Hair follicle dermal papilla cell (primary cell): Measurements from ENCODE around the gene ANKDD1A. TPM values are rescaled to one million over a fixed set of nuclear protein-coding genes. Genes with fewer than 3 reads are reported as not detected.

Source experiments
- total RNA-seq: library from RNA; depleted of rRNA; stranded (reverse); fragments of >200 nt; gene quantifications from 2 replicates; pipeline ENCODE4 v1.2.3, GENCODE V29; 2012

The ANKDD1A gene
- total RNA-seq = 7.0 and 13.5 TPM in 2 replicates

DNA sequence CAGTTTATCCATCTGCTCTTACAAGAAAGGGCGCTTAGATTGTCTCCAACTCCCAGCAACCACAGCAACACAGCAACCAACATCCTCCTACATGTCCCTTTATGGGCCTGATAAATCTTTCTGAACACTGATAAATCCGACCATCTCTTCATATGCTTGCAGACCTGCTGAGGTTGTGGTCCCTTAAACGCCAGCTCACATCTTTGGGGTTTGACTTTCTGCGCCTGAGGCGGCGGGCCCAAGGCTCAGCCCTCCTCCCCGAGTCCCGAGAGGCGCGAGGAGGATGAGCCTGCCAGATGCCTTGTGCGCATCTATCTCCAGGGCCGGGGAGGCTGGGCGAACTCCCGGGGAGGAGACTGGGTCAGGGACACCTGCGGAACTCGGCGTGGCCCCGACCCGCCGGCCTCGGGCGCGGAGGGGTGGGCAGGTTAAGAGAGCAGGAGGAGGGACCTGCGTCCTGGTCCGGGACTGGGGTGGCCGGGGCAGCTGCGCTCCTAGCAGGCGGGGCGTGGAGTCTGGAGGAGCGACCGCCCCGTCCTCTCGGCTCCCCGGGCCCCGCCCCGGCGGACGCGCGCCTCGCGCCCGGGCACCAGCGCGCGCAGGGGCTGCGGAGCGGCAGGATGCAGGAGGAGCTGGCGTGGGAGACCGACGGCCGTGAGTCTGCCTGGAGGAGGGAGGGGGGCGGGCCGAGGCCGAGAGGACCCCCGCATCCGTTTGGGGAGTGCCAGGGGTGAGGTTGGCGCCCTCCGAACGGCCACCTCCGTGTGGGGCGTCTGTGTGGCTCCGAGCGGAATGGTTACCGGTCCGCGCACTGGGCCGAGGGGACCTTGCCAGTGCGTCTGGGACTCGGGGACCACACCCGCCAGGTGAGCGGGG lies at the start of gene ANKDD1A:
Gene ANKDD1A, plus strand, starts transcription at position 592 of the 876 bp plus-strand sequence. Its CDS starts 29 bp downstream, at position 621.

GRCh38 chr15:64989416-64990167 lies 77.9 kb downstream of the ANKDD1A start, which contains the start of gene SPG21:
Gene SPG21, minus strand, starts transcription at chr15:64989914. Its CDS starts 6,345 bp downstream, at chr15:64983569.

Other genes with a start within 250 kb of the ANKDD1A start
- gene RBPMS2, start 136.3 kb upstream of the ANKDD1A start, total RNA-seq = not detected in 2 replicates
- gene PIF1, start 86.3 kb upstream of the ANKDD1A start, total RNA-seq = 3.6 and 8.4 TPM in 2 replicates
- 72.4 and 108 TPM in 2 replicates for gene PLEKHO2, start 70.0 kb upstream of the ANKDD1A start, total RNA-seq
- 92.3 and 103 TPM in 2 replicates for gene SPG21, start 78.0 kb downstream of the ANKDD1A start, total RNA-seq
- gene MTFMT, start 117.7 kb downstream of the ANKDD1A start, total RNA-seq = 21.5 and 24.3 TPM in 2 replicates
- not detected in 2 replicates for gene SLC51B, start 133.5 kb downstream of the ANKDD1A start, total RNA-seq
- 8.3 and 10.2 TPM in 2 replicates for gene RASL12, start 156.1 kb downstream of the ANKDD1A start, total RNA-seq
- not detected in 2 replicates for gene KBTBD13, start 164.8 kb downstream of the ANKDD1A start, total RNA-seq
- gene UBAP1L, start 203.3 kb downstream of the ANKDD1A start, total RNA-seq = 1.9 and 2.2 TPM in 2 replicates
- gene PDCD7, start 221.9 kb downstream of the ANKDD1A start, total RNA-seq = 18.8 and 19.7 TPM in 2 replicates